Breast epithelium (tissue), 3 donors: Measurements from ENCODE around the gene CSNK1G1.

ENCODE experiments used
- POLR2A ChIP-seq: fragments of 450-650 bp; IDR thresholded peaks from one replicate; pipeline ENCODE4 v1.6.1; 2016; ENCODE audit warnings: antibody characterized with exemption, mild to moderate bottlenecking, moderate library complexity
- TF ChIP-seq, protein P1 (sequence below), 3 donors: fragments of 450-650 bp; IDR thresholded peaks; one replicate each; pipeline ENCODE4 v1.5.1; 2016 to 2017; ENCODE audit warnings: antibody characterized with exemption in 3 of 3, mild to moderate bottlenecking in 3 of 3, moderate library complexity in 3 of 3

DNA sequence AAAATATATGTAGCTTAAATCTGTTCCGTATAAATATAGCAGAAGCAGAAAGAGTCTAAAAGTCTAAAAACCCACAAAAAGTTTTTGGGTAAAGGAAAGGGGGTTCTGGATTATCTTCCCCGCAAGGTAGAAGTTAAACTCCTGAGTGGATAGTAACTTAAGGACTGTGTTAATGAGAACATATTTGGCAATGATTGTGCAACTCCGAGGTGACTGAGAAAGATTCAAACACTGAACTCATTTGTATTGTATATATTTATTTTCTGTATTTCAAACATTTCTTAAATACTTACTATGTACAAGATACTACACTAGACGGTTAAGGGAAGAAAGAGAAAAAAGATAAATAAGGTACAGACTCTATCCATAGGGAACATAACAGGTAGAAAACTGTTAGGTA lies 120.4 kb downstream of the CSNK1G1 start:
- TF ChIP-seq, protein P1, sequence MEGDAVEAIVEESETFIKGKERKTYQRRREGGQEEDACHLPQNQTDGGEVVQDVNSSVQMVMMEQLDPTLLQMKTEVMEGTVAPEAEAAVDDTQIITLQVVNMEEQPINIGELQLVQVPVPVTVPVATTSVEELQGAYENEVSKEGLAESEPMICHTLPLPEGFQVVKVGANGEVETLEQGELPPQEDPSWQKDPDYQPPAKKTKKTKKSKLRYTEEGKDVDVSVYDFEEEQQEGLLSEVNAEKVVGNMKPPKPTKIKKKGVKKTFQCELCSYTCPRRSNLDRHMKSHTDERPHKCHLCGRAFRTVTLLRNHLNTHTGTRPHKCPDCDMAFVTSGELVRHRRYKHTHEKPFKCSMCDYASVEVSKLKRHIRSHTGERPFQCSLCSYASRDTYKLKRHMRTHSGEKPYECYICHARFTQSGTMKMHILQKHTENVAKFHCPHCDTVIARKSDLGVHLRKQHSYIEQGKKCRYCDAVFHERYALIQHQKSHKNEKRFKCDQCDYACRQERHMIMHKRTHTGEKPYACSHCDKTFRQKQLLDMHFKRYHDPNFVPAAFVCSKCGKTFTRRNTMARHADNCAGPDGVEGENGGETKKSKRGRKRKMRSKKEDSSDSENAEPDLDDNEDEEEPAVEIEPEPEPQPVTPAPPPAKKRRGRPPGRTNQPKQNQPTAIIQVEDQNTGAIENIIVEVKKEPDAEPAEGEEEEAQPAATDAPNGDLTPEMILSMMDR (IDR thresholded peaks at IDR 0.05) = no peak
- no peak for TF ChIP-seq POLR2A
